MCF 10A (cell line): Measurements from ENCODE around the gene KCNB1. TPM values are rescaled to one million over a fixed set of nuclear protein-coding genes. Genes with fewer than 3 reads are reported as not detected.
A peak's percentile ranks its signal among the peaks of the same experiment; 100 is the strongest.

Experiments
- BruUV-seq: library from RNA; stranded (reverse); fragments of 400-500 nt; replicated peaks from 2 replicates; lab custom pipeline; 2021; lab: Mats Ljungman, UMichigan
- CTCF ChIA-PET: fragments of 300-600 bp; sonication (Branson Sonifier 250); formaldehyde crosslinking; extraction: SDS; loops from one replicate; lab custom pipeline; 2021; ENCODE audit warnings: antibody characterized with exemption, inconsistent platforms; lab: Yijun Ruan, JAX
- POLR2A ChIA-PET: fragments of 300-600, 350-650 bp; sonication (Branson Sonifier 250); formaldehyde crosslinking; extraction: SDS; loops from one replicate; lab custom pipeline; 2020; ENCODE audit warnings: antibody characterized with exemption, inconsistent platforms; lab: Yijun Ruan, JAX
- DNase-seq: peaks from one replicate; pipeline ENCODE4 v3.0.0-alpha.2; 2018; ENCODE audit not compliant: unreplicated experiment
- H3K27ac Mint-ChIP-seq: one replicate; pipeline ENCODE4 v1.8.0; 2022; ENCODE audit warnings: mild to moderate bottlenecking, low read depth, mixed read lengths; ENCODE audit not compliant: unreplicated experiment
- H3K27me3 Mint-ChIP-seq: one replicate; pipeline ENCODE4 v1.8.0; 2022; ENCODE audit warnings: mixed read lengths; ENCODE audit not compliant: insufficient read depth, unreplicated experiment
- H3K36me3 Mint-ChIP-seq: one replicate; pipeline ENCODE4 v1.8.0; 2022; ENCODE audit warnings: mild to moderate bottlenecking, moderate library complexity, mixed read lengths; ENCODE audit not compliant: insufficient read depth, unreplicated experiment
- H3K4me1 Mint-ChIP-seq: one replicate; pipeline ENCODE4 v1.8.0; 2022; ENCODE audit warnings: mixed read lengths; ENCODE audit not compliant: insufficient read depth, unreplicated experiment
- H3K4me3 Mint-ChIP-seq: one replicate; pipeline ENCODE4 v1.8.0; 2022; ENCODE audit warnings: mild to moderate bottlenecking, moderate library complexity, mixed read lengths; ENCODE audit not compliant: unreplicated experiment
- H3K9me3 Mint-ChIP-seq: one replicate; pipeline ENCODE4 v1.8.0; 2022; ENCODE audit warnings: mixed read lengths; ENCODE audit not compliant: unreplicated experiment
- intact Hi-C: fragments of 100-400 bp; cut with micrococcal nuclease; formaldehyde crosslinking; loops from 2 replicates; pipeline ENCODE4 v1.14.1; 2022
- total RNA-seq: library from RNA; stranded (reverse); gene quantifications from 2 replicates; pipeline ENCODE4 v1.2.3, GENCODE V29; 2022
- TF ChIP-seq, protein P1 (sequence below): fragments of 200-600 bp; IDR thresholded peaks from one replicate; pipeline ENCODE4 v1.8.0; 2022; ENCODE audit warnings: antibody characterized with exemption, mild to moderate bottlenecking; ENCODE audit not compliant: unreplicated experiment

The KCNB1 gene
- total RNA-seq, 1 experiment from 2014 or later: 2.8 TPM

GRCh38 chr20:49326026-49326425 lies 156.4 kb downstream of the KCNB1 start:
- H3K27me3 Mint-ChIP-seq: peaks cover 12% of the 10 kb centered on the region
- ChIA-PET POLR2A (no interaction called here), CTCF (interaction anchor here (1.0 to 2.9 kb wide), 4 partner anchors 158 to 216 kb away, joined by 5 to 11 read pairs (median 6); no protein-coding TSS in a partner anchor)
- H3K4me3 Mint-ChIP-seq: no peak overlapping the region
- TF ChIP-seq, protein P1, sequence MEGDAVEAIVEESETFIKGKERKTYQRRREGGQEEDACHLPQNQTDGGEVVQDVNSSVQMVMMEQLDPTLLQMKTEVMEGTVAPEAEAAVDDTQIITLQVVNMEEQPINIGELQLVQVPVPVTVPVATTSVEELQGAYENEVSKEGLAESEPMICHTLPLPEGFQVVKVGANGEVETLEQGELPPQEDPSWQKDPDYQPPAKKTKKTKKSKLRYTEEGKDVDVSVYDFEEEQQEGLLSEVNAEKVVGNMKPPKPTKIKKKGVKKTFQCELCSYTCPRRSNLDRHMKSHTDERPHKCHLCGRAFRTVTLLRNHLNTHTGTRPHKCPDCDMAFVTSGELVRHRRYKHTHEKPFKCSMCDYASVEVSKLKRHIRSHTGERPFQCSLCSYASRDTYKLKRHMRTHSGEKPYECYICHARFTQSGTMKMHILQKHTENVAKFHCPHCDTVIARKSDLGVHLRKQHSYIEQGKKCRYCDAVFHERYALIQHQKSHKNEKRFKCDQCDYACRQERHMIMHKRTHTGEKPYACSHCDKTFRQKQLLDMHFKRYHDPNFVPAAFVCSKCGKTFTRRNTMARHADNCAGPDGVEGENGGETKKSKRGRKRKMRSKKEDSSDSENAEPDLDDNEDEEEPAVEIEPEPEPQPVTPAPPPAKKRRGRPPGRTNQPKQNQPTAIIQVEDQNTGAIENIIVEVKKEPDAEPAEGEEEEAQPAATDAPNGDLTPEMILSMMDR: no peak
- no peak overlapping the region for H3K27ac Mint-ChIP-seq
- H3K36me3 Mint-ChIP-seq: no peaks in the 10 kb centered on the region
- no peak for DNase-seq
- H3K9me3 Mint-ChIP-seq: peaks cover 4% of the 10 kb centered on the region
- no TSS peak for BruUV-seq
- intact Hi-C loops: no loop called here
- H3K4me1 Mint-ChIP-seq: no peaks in the 10 kb centered on the region

- Mint-ChIP-seq H3K4me3 (no peak overlapping the region), H3K9me3 (no peaks in the 10 kb centered on the region), H3K27ac (peak overlapping the region; percentile 0), H3K4me1 (no peaks in the 10 kb centered on the region), H3K36me3 (no peaks in the 10 kb centered on the region), H3K27me3 (peaks cover under 1% of the 10 kb centered on the region)
- DNase-seq: no peak
- intact Hi-C loops: loop anchor here (5.0 kb wide), 2 partner anchors 42 to 192 kb away; no protein-coding TSS in a partner anchor
- BruUV-seq: no TSS peak
- ChIA-PET POLR2A (interaction anchor here (0.5 to 1.5 kb wide), 4 partner anchors 37 to 620 kb away, joined by 3 to 13 read pairs (median 5); no protein-coding TSS in a partner anchor), CTCF (interaction anchor here (0.5 to 3.4 kb wide), 8 partner anchors 9 to 210 kb away, joined by 3 to 18 read pairs (median 6); no protein-coding TSS in a partner anchor)
- TF ChIP-seq, protein P1: no peak
Observed at GRCh38 chr20:49324306-49324705, 158.2 kb downstream of the KCNB1 start.

- no TSS peak for BruUV-seq
- ChIA-PET CTCF (interaction anchor here (0.5 to 3.4 kb wide), 12 partner anchors 8 to 522 kb away, joined by 3 to 18 read pairs (median 3); no protein-coding TSS in a partner anchor), POLR2A (interaction anchor here (0.7 to 1.5 kb wide), 4 partner anchors 12 to 621 kb away, joined by 4 to 13 read pairs (median 5); no protein-coding TSS in a partner anchor)
- Mint-ChIP-seq H3K9me3 (no peaks in the 10 kb centered on the region), H3K4me3 (no peak overlapping the region), H3K36me3 (no peaks in the 10 kb centered on the region), H3K4me1 (no peaks in the 10 kb centered on the region), H3K27me3 (peaks cover 7% of the 10 kb centered on the region), H3K27ac (no peak overlapping the region)
- TF ChIP-seq, protein P1: peak; percentile 35
- peak; percentile 76 for DNase-seq
- intact Hi-C loops: loop anchor here (1.0 to 5.0 kb wide), 3 partner anchors 41 to 191 kb away; no protein-coding TSS in a partner anchor
Observed at GRCh38 chr20:49323622-49324238, 158.7 kb downstream of the KCNB1 start.

DNA sequence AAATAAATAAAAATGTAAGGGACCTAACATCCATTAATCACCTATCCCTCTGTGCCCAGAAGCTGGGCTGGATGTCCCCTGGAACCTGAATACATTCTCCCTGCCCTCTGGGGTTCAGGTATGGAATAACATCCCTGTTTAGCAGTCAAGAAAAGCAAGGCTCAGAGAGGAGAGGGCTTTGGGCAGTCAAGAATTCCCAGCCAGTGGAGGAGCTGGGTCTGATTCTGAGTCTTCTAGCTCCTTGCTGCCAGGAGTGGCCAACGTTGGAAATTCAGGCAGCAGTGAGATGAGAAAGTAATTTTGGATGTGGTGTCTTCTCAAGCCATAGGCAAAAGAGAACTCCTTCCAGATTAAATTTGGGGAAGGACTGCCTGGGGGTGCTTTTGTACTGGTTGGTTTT lies 162.0 kb downstream of the KCNB1 start:
- TF ChIP-seq, protein P1: peak; percentile 38
- no TSS peak for BruUV-seq
- CTCF ChIA-PET: interaction anchor here (0.6 to 2.4 kb wide), 21 partner anchors 10 to 410 kb away, joined by 3 to 10 read pairs (median 4); partner anchors contain the start of genes KCNB1 and ZNFX1

More for the DNA sequence above, 162.0 kb downstream of the KCNB1 start:
- H3K27ac Mint-ChIP-seq: no peak overlapping the region
- H3K27me3 Mint-ChIP-seq: peaks cover 37% of the 10 kb centered on the region
- intact Hi-C loops: loop anchor here (5.0 kb wide), 2 partner anchors 38 to 188 kb away; no protein-coding TSS in a partner anchor
- no peaks in the 10 kb centered on the region for H3K9me3 Mint-ChIP-seq
- peak; percentile 64 for DNase-seq
- H3K4me1 Mint-ChIP-seq: no peaks in the 10 kb centered on the region
- no peak overlapping the region for H3K4me3 Mint-ChIP-seq
- POLR2A ChIA-PET: interaction anchor here (0.5 to 3.2 kb wide), 7 partner anchors 23 to 163 kb away, joined by 3 to 26 read pairs (median 3); no protein-coding TSS in a partner anchor
- no peaks in the 10 kb centered on the region for H3K36me3 Mint-ChIP-seq
